ENCODE measurements around the gene FRMD8. TPM values are rescaled to one million over a fixed set of nuclear protein-coding genes. Genes with fewer than 3 reads are reported as not detected.
A peak's percentile ranks its signal among the peaks of the same experiment; 100 is the strongest.

Gene FRMD8
- total and polyA plus RNA-seq, 9 of the 15 experiments (the other 6 are each of a cell fraction or from before 2014, with no cell fraction given): 4.5 to 54.5 (median 15.8) TPM

DNA sequence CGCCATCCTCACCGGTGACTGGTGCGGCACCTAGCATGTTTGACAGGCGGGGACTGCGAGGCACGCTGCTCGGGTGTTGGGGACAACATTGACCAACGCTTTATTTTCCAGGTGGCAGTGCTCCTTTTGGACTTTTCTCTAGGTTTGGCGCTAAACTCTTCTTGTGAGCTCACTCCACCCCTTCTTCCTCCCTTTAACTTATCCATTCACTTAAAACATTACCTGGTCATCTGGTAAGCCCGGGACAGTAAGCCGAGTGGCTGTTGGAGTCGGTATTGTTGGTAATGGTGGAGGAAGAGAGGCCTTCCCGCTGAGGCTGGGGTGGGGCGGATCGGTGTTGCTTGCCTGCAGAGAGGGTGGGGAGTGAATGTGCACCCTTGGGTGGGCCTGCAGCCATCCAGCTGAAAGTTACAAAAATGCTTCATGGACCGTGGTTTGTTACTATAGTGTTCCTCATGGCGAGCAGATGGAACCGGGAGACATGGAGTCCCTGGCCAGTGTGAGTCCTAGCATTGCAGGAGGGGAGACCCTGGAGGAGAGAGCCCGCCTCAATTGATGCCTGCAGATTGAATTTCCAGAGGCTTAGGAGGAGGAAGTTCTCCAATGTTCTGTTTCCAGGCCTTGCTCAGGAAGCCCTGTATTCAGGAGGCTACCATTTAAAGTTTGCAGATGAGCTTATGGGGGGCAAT, 37.2 kb downstream of the FRMD8 start (continued):
- TF ChIP-seq, protein P1, sequence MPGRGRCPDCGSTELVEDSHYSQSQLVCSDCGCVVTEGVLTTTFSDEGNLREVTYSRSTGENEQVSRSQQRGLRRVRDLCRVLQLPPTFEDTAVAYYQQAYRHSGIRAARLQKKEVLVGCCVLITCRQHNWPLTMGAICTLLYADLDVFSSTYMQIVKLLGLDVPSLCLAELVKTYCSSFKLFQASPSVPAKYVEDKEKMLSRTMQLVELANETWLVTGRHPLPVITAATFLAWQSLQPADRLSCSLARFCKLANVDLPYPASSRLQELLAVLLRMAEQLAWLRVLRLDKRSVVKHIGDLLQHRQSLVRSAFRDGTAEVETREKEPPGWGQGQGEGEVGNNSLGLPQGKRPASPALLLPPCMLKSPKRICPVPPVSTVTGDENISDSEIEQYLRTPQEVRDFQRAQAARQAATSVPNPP (IDR thresholded peaks at IDR 0.05; ENCODE audit: borderline replicate concordance, insufficient read depth, insufficient read length): no peak
- TF ChIP-seq ZNF609 (CRISPR knock-in tag; IDR thresholded peaks at IDR 0.05; ENCODE audit: borderline replicate concordance) (peak; percentile 46; the same call in 1 of the 2 replicates), HMGN3 (IDR thresholded peaks at IDR 0.05; ENCODE audit: borderline replicate concordance, extremely low read depth, insufficient read length, low read depth, low read length) (no peak), ZNF212 (CRISPR knock-in tag; IDR thresholded peaks at IDR 0.05) (no peak), TAF15 (IDR thresholded peaks at IDR 0.05; ENCODE audit: low read depth, low read length) (0 out of 2 replicates have a peak, but pooled peaks have one; percentile 15), NR2C2 (CRISPR knock-in tag; IDR thresholded peaks at IDR 0.05) (peak; percentile 51; the same call in 1 of the 2 replicates), NR2C2 (tag; IDR thresholded peaks at IDR 0.05) (no peak), ZNF134 (CRISPR knock-in tag; conservative IDR thresholded peaks at IDR 0.05) (no peak), XRCC4 (IDR thresholded peaks at IDR 0.05; ENCODE audit: extremely low read depth, insufficient read depth, insufficient read length) (no peak), NFE2 (IDR thresholded peaks at IDR 0.05; ENCODE audit: low read depth) (no peak), ZNF699 (CRISPR knock-in tag; IDR thresholded peaks at IDR 0.05; ENCODE audit: insufficient replicate concordance) (no peak), SAP30 (IDR thresholded peaks at IDR 0.05; ENCODE audit: borderline replicate concordance, insufficient read depth, low read depth, low read length, poor library complexity, severe bottlenecking) (peak; percentile 59), GATA2 (CRISPR knock-in tag; IDR thresholded peaks at IDR 0.05) (no peak), NCOR1 (IDR thresholded peaks at IDR 0.05) (no peak), COPS2 (conservative IDR thresholded peaks at IDR 0.05) (no peak), ERF (CRISPR knock-in tag; IDR thresholded peaks at IDR 0.05) (peak; percentile 68), ZSCAN32 (CRISPR knock-in tag; IDR thresholded peaks at IDR 0.05) (peak; percentile 76), RBM34 (IDR thresholded peaks at IDR 0.05; ENCODE audit: borderline replicate concordance, insufficient read depth, low read length) (no peak), U2AF1 (optimal IDR thresholded peaks at IDR 0.05; ENCODE audit: low read depth, low read length) (no peak), ZNF583 (CRISPR knock-in tag; IDR thresholded peaks at IDR 0.05) (no peak), CEBPG (CRISPR knock-in tag; IDR thresholded peaks at IDR 0.05) (no peak), CEBPG (tag; conservative IDR thresholded peaks at IDR 0.05 in 1 of 2, IDR thresholded peaks at IDR 0.05 in 1 of 2) (no peak), ZNF184 (CRISPR knock-in tag; IDR thresholded peaks at IDR 0.05) (no peak), TRIM28 (IDR thresholded peaks at IDR 0.05) (no peak), RFX1 (IDR thresholded peaks at IDR 0.05) (no peak)

Measured in K562 (cell line).